DND-41 (cell line): ENCODE data around the gene SLC27A1.

Source experiments
- ATAC-seq: fragments of 200-7000 bp; cut with Tn5 transposase; 3 replicates; pipeline ENCODE4 v1.9.1; 2021; ENCODE audit warnings: low read depth; ENCODE audit not compliant: insufficient read depth
- DNase-seq: peaks from one replicate; pipeline ENCODE4 v3.0.0-alpha.2; 2020
- H2AFZ ChIP-seq: 2 replicates; pipeline ENCODE4 v1.6.0; 2012; ENCODE audit warnings: low read depth, low read length
- H3K27ac ChIP-seq: 2 replicates; pipeline ENCODE4 v1.5.1; 2012; ENCODE audit warnings: low read length, inconsistent platforms
- H3K27me3 ChIP-seq: fragments of 200-600 bp; sonication (generic); 2 replicates; pipeline ENCODE4 v1.6.0; 2012; ENCODE audit warnings: low read length, mild to moderate bottlenecking, inconsistent platforms; ENCODE audit not compliant: insufficient read depth, poor library complexity
- H3K36me3 ChIP-seq: 2 replicates; pipeline ENCODE4 v1.5.1; 2012; ENCODE audit warnings: low read length, inconsistent platforms; ENCODE audit not compliant: insufficient read depth
- H3K4me1 ChIP-seq: 2 replicates; pipeline ENCODE4 v1.5.1; 2012; ENCODE audit warnings: mild to moderate bottlenecking, low read length; ENCODE audit not compliant: insufficient read depth
- H3K4me2 ChIP-seq: 2 replicates; pipeline ENCODE4 v1.6.0; 2012; ENCODE audit warnings: mild to moderate bottlenecking, moderate library complexity, low read length, inconsistent platforms; ENCODE audit not compliant: insufficient read depth
- H3K4me3 ChIP-seq, 2 experiments: fragments of 200-600 bp in 1 of 2; shearing (Covaris generic) in 1 of 2; 2 replicates each; pipeline ENCODE4 v1.5.1; 2012 to 2016; ENCODE audit warnings: inconsistent platforms in 2 of 2, low read length in 2 of 2, mild to moderate bottlenecking in 2 of 2, low read depth in 1 of 2, moderate library complexity in 1 of 2
- H3K79me2 ChIP-seq: 2 replicates; pipeline ENCODE4 v1.6.0; 2012; ENCODE audit warnings: low read length, inconsistent platforms; ENCODE audit not compliant: insufficient read depth
- H3K9ac ChIP-seq: 2 replicates; pipeline ENCODE4 v1.6.0; 2012; ENCODE audit warnings: low read depth, mild to moderate bottlenecking, inconsistent platforms, low read length, moderate library complexity
- H3K9me3 ChIP-seq: 2 replicates; pipeline ENCODE4 v1.5.1; 2012; ENCODE audit warnings: low read length, moderate library complexity, mild to moderate bottlenecking, inconsistent platforms; ENCODE audit not compliant: insufficient read depth, severe bottlenecking
- H4K20me1 ChIP-seq: 2 replicates; pipeline ENCODE4 v1.6.0; 2012; ENCODE audit warnings: low read length; ENCODE audit not compliant: insufficient read depth
- EZH2 ChIP-seq: IDR thresholded peaks from 3 replicates; pipeline ENCODE4 v1.6.1; 2012; ENCODE audit warnings: borderline replicate concordance, low read depth, mild to moderate bottlenecking, moderate library complexity, low read length, inconsistent platforms; ENCODE audit not compliant: severe bottlenecking
- TF ChIP-seq, protein P1 (sequence below): IDR thresholded peaks from 2 replicates; pipeline ENCODE4 v1.5.1; 2012; ENCODE audit warnings: borderline replicate concordance, low read length, moderate library complexity, mild to moderate bottlenecking; ENCODE audit not compliant: poor library complexity, severe bottlenecking; ENCODE audit errors: extremely low read depth

SLC27A1 gene

DNA sequence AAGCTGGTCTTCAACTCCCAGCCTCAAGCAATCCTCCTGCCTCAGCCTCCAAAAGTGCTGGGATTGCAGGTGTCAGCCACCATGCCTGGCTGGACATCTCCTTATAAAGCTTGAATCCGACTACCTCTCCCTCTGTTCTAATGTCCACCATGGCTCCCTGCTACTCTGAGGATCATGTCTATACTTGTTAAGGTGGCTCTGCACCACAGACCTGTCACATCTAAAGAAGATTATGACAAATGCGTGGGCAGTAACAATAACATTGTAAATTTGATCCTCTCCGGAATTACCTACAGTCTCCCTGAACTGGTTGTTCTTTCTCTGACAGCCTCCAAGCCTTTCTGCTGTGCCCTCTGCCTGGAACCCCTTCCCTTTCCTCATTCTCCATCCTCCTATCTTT is 11.4 kb upstream of the SLC27A1 start:
- H3K9me3 ChIP-seq: no peaks in the 10 kb centered on the region
- H3K36me3 ChIP-seq: no peaks in the 10 kb centered on the region
- H3K79me2 ChIP-seq: no peaks in the 10 kb centered on the region
- no peak overlapping the region for H2AFZ ChIP-seq
- no peak for DNase-seq
- no peak overlapping the region for H3K9ac ChIP-seq
- H3K27me3 ChIP-seq: no peaks in the 10 kb centered on the region
- H3K27ac ChIP-seq: no peak overlapping the region
- TF ChIP-seq EZH2: no peak
- TF ChIP-seq, protein P1, sequence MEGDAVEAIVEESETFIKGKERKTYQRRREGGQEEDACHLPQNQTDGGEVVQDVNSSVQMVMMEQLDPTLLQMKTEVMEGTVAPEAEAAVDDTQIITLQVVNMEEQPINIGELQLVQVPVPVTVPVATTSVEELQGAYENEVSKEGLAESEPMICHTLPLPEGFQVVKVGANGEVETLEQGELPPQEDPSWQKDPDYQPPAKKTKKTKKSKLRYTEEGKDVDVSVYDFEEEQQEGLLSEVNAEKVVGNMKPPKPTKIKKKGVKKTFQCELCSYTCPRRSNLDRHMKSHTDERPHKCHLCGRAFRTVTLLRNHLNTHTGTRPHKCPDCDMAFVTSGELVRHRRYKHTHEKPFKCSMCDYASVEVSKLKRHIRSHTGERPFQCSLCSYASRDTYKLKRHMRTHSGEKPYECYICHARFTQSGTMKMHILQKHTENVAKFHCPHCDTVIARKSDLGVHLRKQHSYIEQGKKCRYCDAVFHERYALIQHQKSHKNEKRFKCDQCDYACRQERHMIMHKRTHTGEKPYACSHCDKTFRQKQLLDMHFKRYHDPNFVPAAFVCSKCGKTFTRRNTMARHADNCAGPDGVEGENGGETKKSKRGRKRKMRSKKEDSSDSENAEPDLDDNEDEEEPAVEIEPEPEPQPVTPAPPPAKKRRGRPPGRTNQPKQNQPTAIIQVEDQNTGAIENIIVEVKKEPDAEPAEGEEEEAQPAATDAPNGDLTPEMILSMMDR: no peak
- no peak overlapping the region for H3K4me3 ChIP-seq
- H4K20me1 ChIP-seq: no peaks in the 10 kb centered on the region
- no peak overlapping the region for H3K4me2 ChIP-seq
- ATAC-seq: no peak
- no peaks in the 10 kb centered on the region for H3K4me1 ChIP-seq

DNA sequence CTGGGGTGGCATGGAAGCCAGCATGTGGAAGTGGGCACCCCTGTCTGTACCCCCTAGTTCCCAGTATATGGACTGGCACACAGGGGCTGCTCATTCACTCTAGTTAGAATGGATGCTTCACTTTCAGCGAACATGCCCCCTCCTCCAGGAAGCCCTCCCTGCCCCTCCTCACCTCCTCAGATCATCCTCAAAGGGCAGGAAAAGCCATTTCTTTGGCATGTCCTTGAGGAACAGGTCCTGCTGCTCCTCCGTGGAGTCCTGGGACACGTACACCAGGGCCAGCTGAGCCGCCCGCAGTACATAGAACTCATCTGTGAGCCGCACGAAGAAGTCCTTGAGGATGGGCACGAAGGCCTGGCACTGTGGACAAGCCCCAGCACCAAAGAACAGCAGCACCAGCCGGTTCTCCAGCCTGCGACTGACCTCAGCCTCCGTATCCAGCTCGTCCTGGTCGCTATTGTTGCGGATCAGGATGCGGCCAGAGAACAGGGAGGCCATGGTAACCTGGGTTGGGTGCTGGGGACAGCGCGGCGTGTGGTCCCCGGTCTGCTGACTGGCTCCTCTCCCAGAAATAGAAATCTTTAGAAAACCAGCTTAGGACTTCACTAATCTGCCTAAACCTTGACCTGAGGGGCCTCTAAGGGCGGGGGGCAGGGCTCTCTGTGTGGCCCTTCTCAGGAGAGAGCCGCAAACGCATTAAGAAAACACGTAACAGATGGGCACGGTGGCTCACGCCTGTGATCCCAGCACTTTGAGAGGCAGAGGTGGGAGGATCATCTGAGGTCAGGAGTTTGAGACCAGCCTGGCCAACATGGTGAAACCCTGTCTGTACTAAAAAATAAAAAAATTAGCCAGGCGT is 9.7 kb upstream of the SLC27A1 start, which contains the start of gene NXNL1:
TSS of gene NXNL1 (minus strand) at position 555 of the 859 bp plus-strand sequence. CDS start at position 498, 57 bp downstream.
- Histone ChIP-seq H4K20me1 (no peaks in the 10 kb centered on the region), H2AFZ (no peak within 1 kb of the TSS), H3K4me1 (no peaks in the 10 kb centered on the region), H3K4me3 (no peak within 1 kb of the TSS), H3K36me3 (no peaks in the 10 kb centered on the region), H3K9me3 (no peaks in the 10 kb centered on the region), H3K27ac (no peak within 1 kb of the TSS), H3K27me3 (no peaks in the 10 kb centered on the region), H3K9ac (no peak within 1 kb of the TSS), H3K4me2 (no peak within 1 kb of the TSS), H3K79me2 (no peaks in the 10 kb centered on the region)
- ATAC-seq (no peak), DNase-seq (no peak)
- TF ChIP-seq EZH2: no peak
- TF ChIP-seq, protein P1: no peak

DNA sequence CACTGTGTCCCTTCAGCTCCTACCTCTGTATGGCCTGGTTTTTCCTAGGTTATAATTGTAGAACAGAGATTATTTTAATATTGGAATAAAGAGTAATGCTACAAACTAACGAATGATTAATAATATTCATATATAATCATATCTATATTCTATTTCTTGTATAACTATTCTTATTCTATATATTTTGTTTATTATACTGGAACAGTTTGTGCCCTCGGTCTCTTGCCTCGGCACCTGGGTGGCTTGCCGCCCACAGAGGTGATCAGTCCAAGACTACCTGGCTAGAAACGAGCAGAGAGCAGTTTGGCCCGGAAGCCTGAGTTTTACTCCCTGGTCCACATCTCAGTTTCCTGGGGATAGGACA is 3.9 kb upstream of the SLC27A1 start:
- Histone ChIP-seq H3K9me3 (no peaks in the 10 kb centered on the region), H3K4me3 (no peak overlapping the region), H3K27me3 (no peaks in the 10 kb centered on the region), H2AFZ (no peak overlapping the region), H3K4me2 (no peak overlapping the region), H3K27ac (no peak overlapping the region), H3K4me1 (peaks cover 19% of the 10 kb centered on the region), H3K79me2 (no peaks in the 10 kb centered on the region), H3K36me3 (no peaks in the 10 kb centered on the region), H3K9ac (no peak overlapping the region), H4K20me1 (no peaks in the 10 kb centered on the region)
- DNase-seq (no peak), ATAC-seq (no peak)
- TF ChIP-seq, protein P1: no peak
- no peak for TF ChIP-seq EZH2
